NCI-H446 treated with DMSO at 0.1 percent for 48 hours (cell line): ENCODE data around the gene GOLGA6C.
"Not testable (repeated sequence)": the region's sequence is repeated elsewhere in the genome, so short reads cannot be mapped to it uniquely, and the experiment has no call there.

Experiments used
- DNase-seq: peaks from one replicate; lab custom pipeline; 2025; lab: John Stamatoyannopoulos, UW

Gene GOLGA6C

GRCh38 chr15:75319231-75319897 is 61.2 kb downstream of the GOLGA6C start:
- not testable (repeated sequence) for DNase-seq
